ENCODE results near the gene RALGPS1. TPM values are rescaled to one million over a fixed set of nuclear protein-coding genes. Genes with fewer than 3 reads are reported as not detected.
"Not testable (repeated sequence)": the region's sequence is repeated elsewhere in the genome, so short reads cannot be mapped to it uniquely, and the experiment has no call there.

RALGPS1 gene
- total and polyA plus RNA-seq, 10 donors, result 2.5 to 27.3 (median 14.1) TPM

- Histone ChIP-seq H3K4me3 (no peak overlapping the region), H3K36me3 (peaks cover 0 to 10% (median 0%) of the 10 kb centered on the region in 6 donors), H3K27me3 (replicated peaks in 1 of 7) (no peaks in the 10 kb centered on the region), H3K4me1 (peaks cover 0 to 20% (median 8%) of the 10 kb centered on the region in 6 donors), H3K9me3 (no peaks in the 10 kb centered on the region), H3K27ac (no peak overlapping the region)
- DNase-seq, result no peak
- TF ChIP-seq POLR2AphosphoS5 (IDR thresholded peaks at IDR 0.05) (no peak), POLR2A (IDR thresholded peaks at IDR 0.05) (no peak), CTCF (IDR thresholded peaks at IDR 0.05 in 8 of 11, conservative IDR thresholded peaks at IDR 0.05 in 3 of 11) (no peak)
- WGBS, 5 donors, result 69 to 91% (median 76%) methylated on average over 5 of the region's 5 CpGs
- intact Hi-C loops (cut with DNase I; ENCODE audit: low total_unique reads), result no loop called here
These were observed 254.9 kb downstream of the RALGPS1 start for GRCh38 chr9:127169575-127169883.

- Histone ChIP-seq H3K36me3 (peaks cover 0 to 16% (median 0%) of the 10 kb centered on the region in 6 donors), H3K27me3 (replicated peaks in 1 of 7) (no peaks in the 10 kb centered on the region), H3K27ac (no peak overlapping the region), H3K4me1 (peaks cover 0 to 25% (median 9%) of the 10 kb centered on the region in 6 donors), H3K4me3 (no peak overlapping the region), H3K9me3 (no peaks in the 10 kb centered on the region)
- intact Hi-C loops (cut with DNase I; ENCODE audit: low total_unique reads), result no loop called here
- no peak for DNase-seq
- TF ChIP-seq POLR2A (IDR thresholded peaks at IDR 0.05) (no peak), CTCF (IDR thresholded peaks at IDR 0.05 in 8 of 11, conservative IDR thresholded peaks at IDR 0.05 in 3 of 11) (no peak), POLR2AphosphoS5 (IDR thresholded peaks at IDR 0.05) (no peak)
- WGBS, 5 donors, result 80 to 89% (median 85%) methylated on average over 4 of the region's 4 CpGs
These were observed 255.5 kb downstream of the RALGPS1 start for GRCh38 chr9:127170103-127170502.

GRCh38 chr9:127170652-127171051 is 256.1 kb downstream of the RALGPS1 start:
- Histone ChIP-seq H3K27ac (no peak overlapping the region), H3K4me3 (no peak overlapping the region), H3K36me3 (peaks cover 0 to 18% (median 0%) of the 10 kb centered on the region in 6 donors), H3K4me1 (peaks cover 0 to 30% (median 10%) of the 10 kb centered on the region in 6 donors), H3K9me3 (no peaks in the 10 kb centered on the region), H3K27me3 (replicated peaks in 1 of 7) (no peaks in the 10 kb centered on the region)
- 57 to 88% (median 74%) methylated on average over 2 of the region's 2 CpGs for WGBS, 5 donors
- no peak for DNase-seq
- TF ChIP-seq POLR2AphosphoS5 (IDR thresholded peaks at IDR 0.05), result no peak
- TF ChIP-seq CTCF (IDR thresholded peaks at IDR 0.05 in 8 of 11, conservative IDR thresholded peaks at IDR 0.05 in 3 of 11), result no peak
- intact Hi-C loops (cut with DNase I; ENCODE audit: low total_unique reads), result no loop called here

DNA sequence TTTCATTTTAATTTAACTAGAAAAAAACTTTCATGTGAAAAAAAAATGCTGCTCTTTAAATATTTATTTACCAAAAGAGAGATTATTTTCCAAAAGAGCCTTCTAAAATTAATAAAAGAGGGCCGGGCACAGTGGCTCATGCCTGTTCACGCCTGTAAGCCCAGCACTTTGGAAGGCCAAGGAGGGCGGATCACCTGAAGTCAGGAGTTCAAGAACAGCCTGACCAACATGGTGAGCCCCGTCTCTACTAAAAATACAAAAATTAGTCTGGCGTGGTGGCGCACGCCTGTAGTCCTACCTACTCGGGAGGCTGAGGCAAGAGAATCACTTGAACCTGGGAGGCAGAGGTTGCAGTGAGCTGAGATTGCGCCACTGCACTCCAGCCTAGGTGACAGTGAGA is 256.8 kb downstream of the RALGPS1 start:
- H3K27ac ChIP-seq; H3K27me3 ChIP-seq (replicated peaks in 1 of 7); H3K9me3 ChIP-seq; DNase-seq; intact Hi-C loops (cut with DNase I; ENCODE audit: low total_unique reads); H3K4me3 ChIP-seq: not testable (repeated sequence)
- 94 to 98% (median 97%) methylated on average over 9 of the region's 9 CpGs for WGBS, 5 donors
- Histone ChIP-seq H3K36me3 (peaks cover 0 to 24% (median 0%) of the 10 kb centered on the region in 6 donors), H3K4me1 (peaks cover 0 to 35% (median 9%) of the 10 kb centered on the region in 6 donors)
